GM12872 (cell line): Measurements from ENCODE around the gene TALDO1.

Experiments
- TF ChIP-seq, protein P1 (sequence below): IDR thresholded peaks from 3 replicates; pipeline ENCODE4 v1.5.1; 2011; ENCODE audit warnings: low read depth, mild to moderate bottlenecking, low read length, moderate library complexity; ENCODE audit not compliant: insufficient read depth

The TALDO1 gene

GRCh38 chr11:763549-764321 lies 16.5 kb downstream of the TALDO1 start:
- TF ChIP-seq, protein P1, sequence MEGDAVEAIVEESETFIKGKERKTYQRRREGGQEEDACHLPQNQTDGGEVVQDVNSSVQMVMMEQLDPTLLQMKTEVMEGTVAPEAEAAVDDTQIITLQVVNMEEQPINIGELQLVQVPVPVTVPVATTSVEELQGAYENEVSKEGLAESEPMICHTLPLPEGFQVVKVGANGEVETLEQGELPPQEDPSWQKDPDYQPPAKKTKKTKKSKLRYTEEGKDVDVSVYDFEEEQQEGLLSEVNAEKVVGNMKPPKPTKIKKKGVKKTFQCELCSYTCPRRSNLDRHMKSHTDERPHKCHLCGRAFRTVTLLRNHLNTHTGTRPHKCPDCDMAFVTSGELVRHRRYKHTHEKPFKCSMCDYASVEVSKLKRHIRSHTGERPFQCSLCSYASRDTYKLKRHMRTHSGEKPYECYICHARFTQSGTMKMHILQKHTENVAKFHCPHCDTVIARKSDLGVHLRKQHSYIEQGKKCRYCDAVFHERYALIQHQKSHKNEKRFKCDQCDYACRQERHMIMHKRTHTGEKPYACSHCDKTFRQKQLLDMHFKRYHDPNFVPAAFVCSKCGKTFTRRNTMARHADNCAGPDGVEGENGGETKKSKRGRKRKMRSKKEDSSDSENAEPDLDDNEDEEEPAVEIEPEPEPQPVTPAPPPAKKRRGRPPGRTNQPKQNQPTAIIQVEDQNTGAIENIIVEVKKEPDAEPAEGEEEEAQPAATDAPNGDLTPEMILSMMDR = no peak

GRCh38 chr11:764322-765024 lies 17.2 kb downstream of the TALDO1 start:
- TF ChIP-seq, protein P1 = no peak

DNA sequence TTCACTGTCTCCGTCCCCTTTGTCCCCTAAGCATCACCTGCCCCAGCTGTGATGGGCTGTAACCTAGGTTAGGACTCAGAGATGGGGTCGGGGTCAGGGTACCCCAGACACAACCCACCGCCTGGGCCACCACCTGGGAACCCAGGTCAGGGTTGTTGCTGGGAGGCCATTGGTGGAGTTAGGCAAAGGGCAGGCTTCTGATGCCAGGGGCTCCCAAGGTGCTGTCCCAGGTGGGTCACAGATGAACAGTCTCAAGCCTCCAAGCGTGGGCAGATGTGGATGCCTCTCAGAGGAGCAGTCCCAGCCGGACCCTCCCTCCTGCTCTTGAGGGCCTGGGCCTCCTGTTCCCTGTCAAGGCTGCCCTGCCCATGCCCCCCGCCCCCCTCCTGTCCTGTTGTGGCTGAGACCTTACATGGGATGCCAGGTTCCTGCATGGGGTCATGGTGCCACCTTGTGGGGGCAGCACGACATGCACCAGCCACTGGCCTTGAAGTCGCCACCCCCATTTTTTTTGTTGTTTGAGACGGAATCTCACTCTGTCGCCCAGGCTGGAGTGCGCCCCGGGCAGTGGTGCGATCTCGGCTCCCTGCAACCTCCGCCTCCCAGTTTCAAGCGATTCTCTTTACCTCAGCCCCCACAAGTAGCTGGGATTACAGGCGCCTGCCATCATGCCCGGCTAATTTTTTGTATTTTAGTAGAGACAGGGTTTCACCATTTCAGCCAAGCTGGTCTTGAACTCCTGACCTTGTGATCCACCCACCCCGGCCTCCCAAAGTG lies 17.9 kb downstream of the TALDO1 start:
- TF ChIP-seq, protein P1 = peak; percentile 76

- TF ChIP-seq, protein P1 = no peak
Observed at GRCh38 chr11:765802-766091, 18.5 kb downstream of the TALDO1 start.

- TF ChIP-seq, protein P1 = no peak
Observed at GRCh38 chr11:766106-766935, 19.1 kb downstream of the TALDO1 start.

DNA sequence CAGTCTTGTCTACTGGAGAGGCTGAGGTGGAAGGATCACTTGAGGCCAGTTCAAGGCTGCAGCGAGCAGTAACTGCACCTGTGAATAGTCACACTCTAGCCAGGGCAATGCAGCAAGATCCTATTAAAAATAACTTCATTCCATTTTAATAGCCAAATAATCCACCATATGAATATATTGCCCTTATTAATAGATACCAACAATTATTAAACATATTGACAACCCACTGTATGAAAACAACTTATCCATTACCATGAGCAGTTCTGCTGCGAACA lies 19.6 kb downstream of the TALDO1 start:
- TF ChIP-seq, protein P1 = no peak

GRCh38 chr11:767238-767637 lies 20.0 kb downstream of the TALDO1 start:
- TF ChIP-seq, protein P1 = no peak
